Colonic mucosa (tissue), 4 donors: ENCODE data around the gene MTA1. TPM values are rescaled to one million over a fixed set of nuclear protein-coding genes. Genes with fewer than 3 reads are reported as not detected.

Experiments
- DNase-seq: peaks from one replicate; pipeline ENCODE4 v3.0.0-alpha.2; 2020
- H3K27ac ChIP-seq: fragments of 200-600 bp; one replicate; pipeline ENCODE4 v1.8.0; 2021
- H3K27me3 ChIP-seq: fragments of 200-600 bp; one replicate; pipeline ENCODE4 v1.8.0; 2021
- H3K36me3 ChIP-seq: fragments of 200-600 bp; one replicate; pipeline ENCODE4 v1.8.0; 2021
- H3K4me1 ChIP-seq: fragments of 200-600 bp; one replicate; pipeline ENCODE4 v1.8.0; 2021; ENCODE audit warnings: mild to moderate bottlenecking
- H3K4me3 ChIP-seq: fragments of 200-600 bp; one replicate; pipeline ENCODE4 v1.8.0; 2021
- H3K9ac ChIP-seq, 2 donors: one replicate each; pipeline ENCODE4 v1.7.0; 2013; ENCODE audit warnings: control low read depth in 2 of 2, low read depth in 2 of 2, low read length in 2 of 2
- H3K9me3 ChIP-seq: fragments of 200-600 bp; one replicate; pipeline ENCODE4 v1.8.0; 2021
- intact Hi-C: fragments of 100-400 bp; cut with DNase I; formaldehyde crosslinking; loops from one replicate; pipeline ENCODE4 v1.14.1; 2022
- total RNA-seq, 2 donors: library from RNA; stranded (reverse); fragmentation: NEBNext Ultra II Directional in 1 of 2; extraction: Animal tissue kit (Norgen Biotek cat#: 25700) in 1 of 2; gene quantifications; one replicate each; pipeline ENCODE4 v1.2.1, GENCODE V29; 2021
- TF ChIP-seq, protein P1 (sequence below): fragments of 200-600 bp; IDR thresholded peaks from one replicate; pipeline ENCODE4 v1.8.0; 2022; ENCODE audit warnings: antibody characterized with exemption, mild to moderate bottlenecking
- donor health status: healthy.
- donor health status: DM: no; HTN: no; CAD: no.
- donor health status: DM: no; HTN: no; CAD: no.

The MTA1 gene
- total RNA-seq, 2 donors from 2014 or later, result 47.0 to 90.2 TPM

DNA sequence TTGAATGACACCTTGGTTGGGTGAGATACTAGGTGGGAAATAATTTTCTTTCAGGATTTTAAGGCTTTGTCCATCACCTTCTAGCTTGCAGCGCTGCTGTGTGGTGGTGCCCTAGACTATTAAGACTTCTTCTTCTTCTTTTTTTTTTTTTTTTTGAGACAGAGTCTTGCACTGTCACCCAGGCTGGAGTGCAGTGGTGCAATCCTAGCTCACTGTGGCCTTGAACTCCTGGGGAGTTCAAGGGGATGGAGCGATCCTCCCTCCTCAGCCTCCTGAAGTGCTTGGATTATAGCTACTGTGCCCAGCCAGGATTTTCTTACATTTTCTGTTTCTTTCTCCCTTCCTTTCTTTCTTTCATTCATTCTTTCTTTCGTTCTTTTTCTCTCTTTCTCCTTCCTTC, 10.3 kb upstream of the MTA1 start:
- TF ChIP-seq, protein P1, sequence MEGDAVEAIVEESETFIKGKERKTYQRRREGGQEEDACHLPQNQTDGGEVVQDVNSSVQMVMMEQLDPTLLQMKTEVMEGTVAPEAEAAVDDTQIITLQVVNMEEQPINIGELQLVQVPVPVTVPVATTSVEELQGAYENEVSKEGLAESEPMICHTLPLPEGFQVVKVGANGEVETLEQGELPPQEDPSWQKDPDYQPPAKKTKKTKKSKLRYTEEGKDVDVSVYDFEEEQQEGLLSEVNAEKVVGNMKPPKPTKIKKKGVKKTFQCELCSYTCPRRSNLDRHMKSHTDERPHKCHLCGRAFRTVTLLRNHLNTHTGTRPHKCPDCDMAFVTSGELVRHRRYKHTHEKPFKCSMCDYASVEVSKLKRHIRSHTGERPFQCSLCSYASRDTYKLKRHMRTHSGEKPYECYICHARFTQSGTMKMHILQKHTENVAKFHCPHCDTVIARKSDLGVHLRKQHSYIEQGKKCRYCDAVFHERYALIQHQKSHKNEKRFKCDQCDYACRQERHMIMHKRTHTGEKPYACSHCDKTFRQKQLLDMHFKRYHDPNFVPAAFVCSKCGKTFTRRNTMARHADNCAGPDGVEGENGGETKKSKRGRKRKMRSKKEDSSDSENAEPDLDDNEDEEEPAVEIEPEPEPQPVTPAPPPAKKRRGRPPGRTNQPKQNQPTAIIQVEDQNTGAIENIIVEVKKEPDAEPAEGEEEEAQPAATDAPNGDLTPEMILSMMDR, result no peak
- H3K4me1 ChIP-seq, result peaks cover 4% of the 10 kb centered on the region
- no peak overlapping the region for H3K27ac ChIP-seq
- intact Hi-C loops, result no loop called here
- H3K9ac ChIP-seq, result no peak overlapping the region
- H3K9me3 ChIP-seq, result no peaks in the 10 kb centered on the region
- DNase-seq, result no peak
- H3K36me3 ChIP-seq, result no peaks in the 10 kb centered on the region
- peaks cover 22% of the 10 kb centered on the region for H3K27me3 ChIP-seq
- no peak overlapping the region for H3K4me3 ChIP-seq

DNA sequence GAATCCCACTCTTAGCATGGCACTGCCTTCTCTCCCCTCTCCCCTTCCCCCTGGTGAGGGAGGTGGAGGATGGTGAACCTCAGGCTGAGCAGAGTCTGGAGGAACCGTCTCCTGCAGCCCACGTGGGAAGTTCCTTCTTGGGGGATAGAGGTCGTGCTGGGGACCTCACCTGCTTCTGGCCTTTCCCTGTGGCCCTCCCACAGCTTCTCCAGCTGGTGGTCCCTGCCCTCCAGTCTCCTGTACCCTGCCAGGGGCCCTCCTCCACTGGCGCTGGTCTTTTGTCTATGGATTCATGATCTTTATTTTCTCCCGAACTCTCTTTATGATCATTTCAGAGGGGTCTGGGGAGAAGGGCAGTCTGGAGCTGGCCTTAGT, 9.0 kb upstream of the MTA1 start:
- peak overlapping the region in 1 of 2 donors; percentile 16 for H3K9ac ChIP-seq

DNA sequence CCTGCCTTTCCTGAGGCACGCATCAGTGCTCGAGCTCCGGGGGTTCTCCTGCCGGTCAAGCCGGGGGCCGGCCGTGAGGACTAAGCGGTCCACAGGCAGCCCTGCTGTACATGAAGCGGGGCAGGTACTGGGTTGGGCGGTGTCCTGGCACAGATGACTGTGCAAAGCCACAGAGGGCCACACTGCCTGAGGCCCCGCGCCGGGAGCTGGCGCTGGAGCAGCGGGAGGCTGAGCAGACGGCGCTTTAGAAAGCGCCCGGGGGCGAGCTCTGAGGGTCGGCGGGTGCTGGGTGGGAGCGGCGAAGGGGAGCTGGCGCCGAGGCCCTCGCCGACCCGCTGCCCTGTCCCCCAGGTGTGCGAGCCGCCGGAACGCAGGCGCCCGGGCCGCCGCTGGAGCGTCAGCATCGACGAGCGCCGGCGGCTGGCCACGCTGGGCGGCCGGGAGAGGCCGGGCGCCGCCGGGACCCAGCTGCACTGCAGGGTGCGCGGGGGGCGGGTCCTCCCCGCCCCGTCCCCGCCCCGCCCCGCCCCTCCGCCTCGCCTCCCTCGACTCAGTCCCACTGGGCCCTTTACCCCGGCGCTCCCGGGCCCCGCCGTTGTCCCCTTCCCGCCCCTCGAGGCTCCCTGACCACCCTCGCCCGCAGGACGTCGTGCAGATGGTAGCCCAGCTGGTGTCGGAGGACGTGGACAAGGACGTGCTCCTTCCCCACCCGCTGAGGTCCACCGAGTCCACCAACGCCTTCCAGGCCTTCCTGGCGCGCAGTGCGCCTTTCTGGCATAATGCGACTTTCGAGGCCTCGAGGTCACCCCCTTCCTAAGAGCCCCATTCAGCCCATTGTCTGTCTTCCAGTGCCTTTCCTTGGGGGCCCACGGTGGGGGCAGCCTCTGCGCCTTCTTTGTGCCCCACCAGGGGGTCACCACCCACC, 8.3 kb upstream of the MTA1 start:
- no peak for DNase-seq
- Histone ChIP-seq H3K4me3 (peak overlapping the region; percentile 19), H3K36me3 (no peaks in the 10 kb centered on the region), H3K27ac (no peak overlapping the region), H3K9ac (peak overlapping the region in 1 of 2 donors; percentile 18), H3K4me1 (peaks cover 4% of the 10 kb centered on the region), H3K27me3 (peaks cover 22% of the 10 kb centered on the region), H3K9me3 (no peaks in the 10 kb centered on the region)
- intact Hi-C loops, result no loop called here
- TF ChIP-seq, protein P1, result no peak

More for the DNA sequence above, 9.0 kb upstream of the MTA1 start:
- H3K36me3 ChIP-seq, result no peaks in the 10 kb centered on the region
- peaks cover 22% of the 10 kb centered on the region for H3K27me3 ChIP-seq
- peaks cover 4% of the 10 kb centered on the region for H3K4me1 ChIP-seq
- H3K9me3 ChIP-seq, result no peaks in the 10 kb centered on the region
- H3K4me3 ChIP-seq, result no peak overlapping the region
- DNase-seq, result no peak
- no peak overlapping the region for H3K27ac ChIP-seq
- TF ChIP-seq, protein P1, result no peak
- intact Hi-C loops, result no loop called here

DNA sequence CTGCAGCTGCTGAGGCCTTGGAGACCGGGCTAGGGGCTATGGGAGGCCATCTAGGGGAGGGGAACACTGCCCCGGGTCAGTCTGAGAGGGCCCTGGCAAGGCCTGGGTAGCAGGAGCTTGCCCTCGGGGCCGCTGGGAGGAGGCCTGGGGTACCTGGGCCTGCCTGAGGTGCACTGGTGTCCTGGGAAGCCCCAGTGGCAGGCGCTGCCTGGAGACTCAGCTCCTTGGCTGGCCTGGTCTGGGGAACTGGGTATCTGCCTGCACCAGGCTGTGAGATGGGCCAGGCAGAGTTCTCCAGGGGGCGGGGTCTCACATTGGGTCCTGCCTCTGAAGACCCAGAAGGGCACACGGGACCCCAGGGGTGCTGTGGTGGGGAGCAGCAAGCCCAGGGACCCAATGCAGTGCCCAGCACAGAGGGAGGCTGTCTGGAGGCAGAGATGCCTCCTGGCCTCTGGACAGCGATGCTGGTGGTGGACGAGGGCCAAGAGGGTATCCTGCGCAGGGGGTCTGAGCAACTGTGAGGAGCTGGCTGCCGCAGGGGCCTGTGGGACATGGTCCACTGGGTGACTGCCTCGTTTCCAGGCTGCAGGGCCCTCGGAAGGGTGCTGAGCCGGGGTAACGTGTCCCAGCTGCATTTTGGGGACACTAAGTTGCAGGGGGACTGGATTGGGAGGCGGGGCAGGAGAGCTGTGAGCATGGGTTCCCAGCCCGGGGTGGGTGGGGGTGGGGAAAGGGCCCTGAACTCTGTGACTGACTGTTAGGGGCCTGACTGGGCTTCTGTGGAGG, 7.4 kb upstream of the MTA1 start:
- Histone ChIP-seq H3K27ac (no peak overlapping the region), H3K4me3 (no peak overlapping the region), H3K9ac (no peak overlapping the region), H3K36me3 (no peaks in the 10 kb centered on the region), H3K27me3 (peaks cover 22% of the 10 kb centered on the region), H3K9me3 (no peaks in the 10 kb centered on the region), H3K4me1 (peaks cover 4% of the 10 kb centered on the region)
- TF ChIP-seq, protein P1, result no peak
- intact Hi-C loops, result no loop called here
- DNase-seq, result no peak

DNA sequence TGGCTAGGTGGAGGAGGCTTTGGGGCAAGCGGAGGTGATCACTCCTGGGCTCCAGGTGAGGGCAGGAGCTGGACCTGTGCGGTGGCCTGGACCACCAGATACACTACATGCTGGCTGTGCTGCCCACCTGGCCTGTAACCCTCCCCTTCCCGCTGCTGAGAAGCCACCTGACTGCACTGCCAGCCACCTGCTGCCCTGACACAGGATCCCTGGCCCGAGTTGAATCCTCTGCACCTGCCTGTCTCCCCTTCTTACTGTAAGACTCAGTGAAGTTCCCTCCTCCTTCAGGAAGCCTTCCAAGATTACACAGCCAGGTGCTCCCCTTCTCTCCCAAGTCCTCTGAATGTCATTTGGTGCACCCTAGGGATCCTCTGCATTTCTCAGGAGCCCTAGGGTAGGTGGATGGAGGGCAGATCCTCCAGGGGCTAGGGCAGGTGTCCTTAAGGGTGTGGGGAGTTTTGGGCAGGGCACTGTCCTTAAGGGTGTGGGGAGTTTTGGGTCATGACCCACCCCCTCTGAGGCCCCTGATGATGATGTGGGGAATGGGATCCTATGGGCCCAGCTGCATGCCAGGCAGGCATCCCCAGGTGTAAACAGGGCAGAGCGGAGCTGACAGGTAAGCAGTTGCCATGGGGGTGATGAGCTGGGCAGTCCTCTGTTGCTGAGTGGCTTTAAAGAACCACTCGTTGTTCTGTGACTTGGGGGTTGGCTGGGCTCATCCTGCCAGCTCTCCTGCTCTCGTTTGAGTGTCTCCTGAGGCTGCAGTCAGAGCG, 6.7 kb upstream of the MTA1 start:
- Histone ChIP-seq H3K9me3 (no peaks in the 10 kb centered on the region), H3K4me3 (no peak overlapping the region), H3K36me3 (no peaks in the 10 kb centered on the region), H3K27ac (no peak overlapping the region), H3K27me3 (peaks cover 22% of the 10 kb centered on the region), H3K9ac (no peak overlapping the region), H3K4me1 (peaks cover 4% of the 10 kb centered on the region)
- TF ChIP-seq, protein P1, result no peak
- intact Hi-C loops, result no loop called here
- DNase-seq, result no peak
